Measurements from ENCODE around the gene SFTPB. TPM values are rescaled to one million over a fixed set of nuclear protein-coding genes. Genes with fewer than 3 reads are reported as not detected.
"Not testable (repeated sequence)": the region's sequence is repeated elsewhere in the genome, so short reads cannot be mapped to it uniquely, and the experiment has no call there.

The SFTPB gene
- total RNA-seq, 1 donor, result not detected

DNA sequence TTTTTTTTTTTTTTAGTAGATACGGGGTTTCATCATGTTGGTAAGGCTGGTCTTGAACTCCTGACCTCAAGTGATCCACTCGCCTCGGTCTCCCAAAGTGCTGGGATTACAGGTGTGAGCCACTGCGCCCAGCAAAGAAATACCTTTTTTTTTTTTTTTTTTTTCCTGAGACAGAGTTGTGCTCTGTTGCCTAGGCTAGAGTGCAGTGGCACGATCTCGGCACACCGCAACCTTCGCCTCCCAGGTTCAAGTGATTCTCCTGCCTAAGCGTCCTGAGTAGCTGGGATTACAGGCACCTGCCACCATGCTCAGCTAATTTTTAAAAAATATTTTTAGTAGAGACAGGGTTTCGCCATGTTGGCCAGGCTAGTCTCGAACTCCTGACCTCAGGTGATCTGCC lies 7.7 kb downstream of the SFTPB start:
- DNase-seq (ENCODE audit: low read depth in 2 of 3, low spot score in 2 of 3), result not testable (repeated sequence)

DNA sequence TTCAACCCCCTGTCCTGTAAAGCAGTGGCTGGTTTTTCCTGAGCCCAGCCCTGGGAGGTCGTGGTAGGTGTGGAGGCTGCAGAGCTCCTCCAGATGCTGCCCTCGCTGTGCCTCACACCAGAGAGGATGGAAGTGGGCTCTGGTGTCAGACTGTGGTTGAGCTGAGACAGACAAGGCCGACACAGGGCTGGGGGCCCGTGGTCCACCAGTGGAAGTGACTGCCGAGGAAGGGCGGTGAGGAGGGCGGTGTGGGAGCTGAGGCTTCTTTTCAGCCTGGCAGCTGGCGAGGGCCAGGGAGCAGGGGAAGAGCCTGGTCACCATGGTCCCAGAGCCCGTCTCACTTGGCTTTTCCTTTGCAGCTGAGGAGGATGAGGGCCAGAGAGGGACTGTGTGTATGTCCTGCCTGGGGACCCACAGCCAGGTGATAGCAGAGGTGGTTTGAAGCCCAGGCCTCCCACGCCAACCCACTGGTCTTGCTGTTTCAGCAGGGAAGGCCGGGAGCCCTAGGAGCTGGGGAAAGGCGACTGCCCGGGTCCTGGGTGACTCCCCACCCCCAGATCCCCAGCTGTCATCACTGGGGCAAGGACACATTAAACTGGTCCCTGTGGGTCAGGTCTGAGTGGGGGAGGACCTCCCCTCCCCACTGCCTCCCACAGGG lies 8.5 kb downstream of the SFTPB start:
- no peak for DNase-seq (ENCODE audit: low read depth in 2 of 3, low spot score in 2 of 3)

DNA sequence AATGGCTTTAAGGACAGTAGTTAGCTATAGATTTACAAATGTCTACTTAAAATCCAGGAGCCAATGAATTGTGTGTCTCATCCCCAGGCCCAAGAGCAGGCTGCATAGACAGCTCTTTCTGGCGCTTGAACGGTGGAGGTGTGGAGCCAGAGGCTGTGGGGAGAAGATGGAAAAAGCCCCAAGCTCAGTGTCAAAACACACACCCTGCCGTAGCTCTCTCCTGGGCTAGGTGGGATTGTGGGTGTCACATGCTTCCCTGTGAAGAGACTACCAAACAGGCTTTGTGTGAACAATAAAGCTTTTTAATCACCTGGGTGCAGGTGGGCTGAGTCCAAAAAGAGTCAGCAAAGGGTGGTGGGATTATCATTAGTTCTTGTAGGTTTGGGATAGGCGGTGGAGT lies 10.6 kb downstream of the SFTPB start:
- DNase-seq (ENCODE audit: low read depth in 2 of 3, low spot score in 2 of 3), result not testable (repeated sequence)

DNA sequence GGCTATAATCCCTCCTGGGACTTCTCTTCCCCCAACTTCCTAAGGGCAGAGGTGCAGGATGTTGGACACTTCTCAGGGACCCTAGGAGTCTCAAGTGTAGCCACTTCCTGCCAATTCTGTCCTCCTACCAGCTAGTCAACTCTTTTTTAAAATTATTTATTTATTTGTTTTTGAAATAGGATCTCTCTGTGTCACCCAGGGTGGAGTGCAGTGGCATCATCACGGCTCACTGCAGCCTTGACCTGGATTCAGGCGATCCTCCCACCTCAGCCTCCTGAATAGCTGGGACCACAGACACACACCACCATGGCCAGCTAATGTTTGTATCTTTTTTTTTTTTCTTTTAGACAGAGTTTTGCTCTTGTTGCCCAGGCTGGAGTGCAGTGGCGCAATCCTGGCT lies 11.5 kb downstream of the SFTPB start:
- DNase-seq (ENCODE audit: low read depth in 2 of 3, low spot score in 2 of 3), result no peak

DNA sequence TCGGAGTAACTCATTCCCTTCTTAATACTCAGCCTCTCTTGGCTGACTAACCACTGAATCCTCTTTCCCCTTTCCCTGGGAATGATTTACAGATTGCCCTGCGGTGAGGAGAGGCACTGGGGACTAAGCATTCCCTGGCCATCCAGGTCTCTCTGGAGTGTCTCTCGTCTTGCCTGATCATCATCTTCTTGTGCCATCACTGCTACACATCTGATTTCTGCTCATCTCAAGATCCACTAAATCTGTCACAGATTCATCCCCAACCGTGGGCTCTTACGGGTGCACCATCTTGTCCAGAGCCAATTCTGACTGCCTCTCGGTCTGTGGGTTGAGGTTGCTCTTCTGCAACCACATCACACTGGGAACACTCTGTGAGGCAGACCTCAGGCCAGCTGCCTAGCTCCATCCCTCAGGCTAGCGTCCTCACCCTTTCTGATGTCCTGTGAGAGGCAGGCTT lies 12.0 kb downstream of the SFTPB start:
- DNase-seq (ENCODE audit: low read depth in 2 of 3, low spot score in 2 of 3), result no peak

DNA sequence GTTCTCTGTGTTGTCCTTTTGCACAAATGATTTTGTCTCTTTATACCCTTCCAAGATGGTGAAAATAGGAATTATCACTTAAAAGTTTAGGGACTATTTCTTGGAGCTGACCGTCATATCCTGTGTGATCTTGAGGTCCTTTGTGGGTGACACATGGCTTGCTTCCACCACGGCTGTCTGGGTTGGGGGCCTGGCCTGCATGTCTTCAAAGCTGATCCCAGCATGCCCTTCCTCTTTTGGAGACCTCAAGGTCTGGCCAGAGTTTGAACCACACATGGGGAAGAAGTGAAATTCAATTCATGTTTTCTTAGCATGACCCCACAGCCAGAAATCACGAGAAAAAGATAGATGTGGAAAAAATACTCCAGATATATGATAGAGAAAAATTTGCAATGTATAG lies 14.0 kb downstream of the SFTPB start:
- no peak for DNase-seq (ENCODE audit: low read depth in 2 of 3, low spot score in 2 of 3)

DNA sequence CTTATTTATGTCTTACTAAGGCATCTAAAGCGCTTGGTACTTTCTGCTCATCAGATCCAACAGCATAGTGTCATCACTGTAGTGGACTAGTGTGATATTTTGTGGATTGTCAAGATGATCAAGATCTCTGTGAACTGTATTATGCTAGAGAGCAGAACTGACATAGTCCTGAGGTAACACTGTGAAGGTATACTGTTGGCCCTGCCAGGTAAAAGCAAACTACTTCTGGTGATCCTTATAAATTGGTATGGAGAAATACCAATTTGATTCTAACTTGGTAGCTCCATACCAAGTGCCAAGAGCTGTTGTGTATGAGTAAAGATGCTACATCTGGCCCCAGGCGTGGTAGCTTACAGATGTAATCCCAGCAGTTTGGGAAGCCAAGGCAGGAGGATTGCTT lies 15.9 kb downstream of the SFTPB start:
- DNase-seq (ENCODE audit: low read depth in 2 of 3, low spot score in 2 of 3), result no peak

DNA sequence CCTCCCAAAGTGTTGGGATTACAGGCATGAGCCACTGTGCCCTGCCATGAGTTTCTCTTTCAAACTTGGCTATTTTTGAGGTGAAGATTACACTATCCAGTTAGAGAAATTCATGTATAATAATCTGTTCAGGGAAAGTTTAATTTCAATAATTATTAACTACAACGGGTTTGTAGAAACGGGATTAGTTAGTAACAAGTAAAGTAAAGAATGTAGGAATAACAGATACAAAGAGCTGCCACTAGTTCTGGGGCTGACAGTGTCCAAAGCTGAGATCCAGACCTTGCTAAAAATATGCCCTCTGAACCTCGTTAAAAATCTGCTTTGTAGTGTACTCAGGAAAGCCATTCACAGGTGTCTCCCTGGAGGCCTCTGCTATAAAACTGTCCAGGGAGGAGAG lies 16.9 kb downstream of the SFTPB start:
- no peak for DNase-seq (ENCODE audit: low read depth in 2 of 3, low spot score in 2 of 3)

DNA sequence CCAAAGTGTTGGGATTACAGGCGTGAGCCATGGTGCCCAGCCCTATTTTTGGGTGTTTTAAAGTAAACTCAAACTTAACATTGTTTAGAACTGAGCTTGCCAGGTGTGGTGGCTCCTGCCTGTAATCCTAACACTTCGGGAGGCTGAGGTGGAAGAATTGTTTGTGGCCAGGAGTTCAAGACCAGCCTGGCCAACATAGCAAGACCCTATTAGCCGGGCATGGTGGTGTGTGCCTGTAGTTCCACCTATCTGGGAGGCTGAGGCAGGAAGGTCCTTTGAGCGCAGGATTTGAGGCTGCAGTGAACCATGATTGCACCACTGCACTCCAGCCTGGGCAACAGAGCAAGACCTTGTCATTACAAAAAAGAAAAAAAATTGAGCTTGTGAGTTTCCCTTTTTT lies 17.5 kb downstream of the SFTPB start:
- DNase-seq (ENCODE audit: low read depth in 2 of 3, low spot score in 2 of 3), result no peak

DNA sequence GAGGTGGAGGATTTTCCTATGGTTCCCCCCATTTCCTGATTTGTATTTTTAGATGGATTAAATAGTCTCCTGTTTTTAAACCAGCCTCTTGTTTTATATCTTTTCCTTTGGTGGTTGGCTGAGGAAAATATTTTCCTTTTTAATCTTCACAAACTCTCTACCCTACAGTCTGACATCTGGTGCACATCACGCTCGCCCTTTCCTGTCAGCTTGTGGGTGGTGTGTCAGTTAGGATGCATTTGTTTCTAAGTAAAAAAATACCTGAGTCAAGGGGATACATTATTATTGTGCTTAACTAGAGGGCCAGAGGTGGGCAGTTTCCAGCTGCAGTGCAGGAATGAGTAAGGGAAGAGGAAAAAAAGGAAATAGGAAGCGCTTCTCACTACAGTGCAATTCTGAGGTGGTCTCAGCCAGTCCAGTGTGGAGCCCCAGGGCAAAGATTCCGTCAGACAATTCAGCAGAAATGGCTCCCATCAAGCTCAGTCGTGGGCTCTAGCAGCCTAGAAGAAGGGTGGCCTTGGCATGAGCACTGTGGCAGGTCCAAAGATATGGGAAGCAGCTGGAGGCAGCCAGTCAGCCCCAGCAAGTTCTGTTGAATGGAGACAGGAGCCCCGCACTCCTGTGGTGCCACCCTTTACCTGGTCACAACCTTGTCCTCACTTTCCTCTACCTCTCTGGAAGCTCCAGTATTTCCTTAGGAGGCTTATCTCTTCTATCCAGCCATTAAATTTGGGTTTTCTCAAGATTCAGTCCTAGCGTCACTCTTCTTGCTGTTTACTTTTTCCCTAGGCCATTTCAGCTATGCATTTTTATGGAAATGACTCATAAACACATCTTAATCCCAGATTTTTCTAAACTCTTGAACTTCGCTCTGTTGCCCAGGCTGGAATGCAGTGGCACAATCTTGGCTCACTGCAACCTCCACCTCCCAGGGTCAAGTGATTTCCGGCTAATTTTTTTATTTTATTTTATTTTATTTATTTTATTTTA lies 18.5 kb downstream of the SFTPB start:
- DNase-seq (ENCODE audit: low read depth in 2 of 3, low spot score in 2 of 3), result no peak

DNA sequence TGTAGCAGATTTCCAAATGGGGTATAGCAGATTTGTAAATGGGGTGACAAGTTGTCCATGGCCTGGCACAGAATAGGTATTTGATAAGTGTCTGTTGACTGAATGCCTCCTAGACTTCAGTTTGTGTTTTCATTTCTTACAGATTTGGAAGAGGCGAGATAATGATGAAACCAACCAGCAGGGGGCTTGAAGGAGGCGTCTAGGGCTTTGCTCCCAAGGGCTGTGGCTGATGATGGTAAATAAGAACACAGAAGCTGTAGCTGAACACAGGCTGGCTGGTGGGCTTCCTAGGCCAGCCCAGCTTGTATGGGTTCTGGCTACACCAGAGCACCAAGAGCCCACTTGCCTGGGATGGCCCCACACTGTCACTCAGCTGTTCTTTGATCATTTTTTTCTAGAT lies 19.4 kb downstream of the SFTPB start:
- DNase-seq (ENCODE audit: low read depth in 2 of 3, low spot score in 2 of 3), result peak in 2 of 3 donors; percentile 24 to 54

DNA sequence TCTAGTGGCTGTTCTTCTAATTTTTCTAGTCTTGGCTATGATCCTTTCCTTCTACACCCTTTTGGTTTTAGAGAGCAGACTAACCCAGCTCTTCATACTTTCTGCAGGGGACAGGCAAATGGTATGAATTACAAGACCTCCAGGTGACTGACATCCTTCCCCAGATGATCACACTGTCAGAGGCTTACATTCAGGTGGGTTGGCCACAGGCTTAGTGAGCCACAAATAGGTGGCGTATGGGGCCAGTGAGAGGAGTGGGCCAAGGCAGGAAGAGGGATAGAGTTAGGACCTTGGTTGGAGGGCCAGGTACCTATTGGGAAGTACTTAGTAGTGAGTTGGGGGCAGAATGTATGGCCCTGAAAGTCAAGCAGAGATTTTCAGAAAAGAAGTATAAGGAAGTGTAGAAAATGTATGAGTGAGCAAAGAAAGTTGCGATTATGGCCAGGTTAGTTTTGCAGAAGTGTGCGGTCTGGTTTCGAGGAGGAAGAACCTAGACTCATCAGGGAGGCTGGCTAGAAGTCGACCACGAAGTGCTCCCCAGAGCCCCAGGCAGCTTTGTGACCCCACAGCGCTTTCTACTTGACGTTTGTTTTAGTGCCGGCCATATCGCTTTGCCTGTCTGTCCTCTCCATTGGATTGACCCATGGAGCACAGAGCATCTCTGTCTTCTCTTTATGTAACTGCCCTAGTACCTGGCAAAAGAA lies 20.0 kb downstream of the SFTPB start:
- no peak for DNase-seq (ENCODE audit: low read depth in 2 of 3, low spot score in 2 of 3)

DNA sequence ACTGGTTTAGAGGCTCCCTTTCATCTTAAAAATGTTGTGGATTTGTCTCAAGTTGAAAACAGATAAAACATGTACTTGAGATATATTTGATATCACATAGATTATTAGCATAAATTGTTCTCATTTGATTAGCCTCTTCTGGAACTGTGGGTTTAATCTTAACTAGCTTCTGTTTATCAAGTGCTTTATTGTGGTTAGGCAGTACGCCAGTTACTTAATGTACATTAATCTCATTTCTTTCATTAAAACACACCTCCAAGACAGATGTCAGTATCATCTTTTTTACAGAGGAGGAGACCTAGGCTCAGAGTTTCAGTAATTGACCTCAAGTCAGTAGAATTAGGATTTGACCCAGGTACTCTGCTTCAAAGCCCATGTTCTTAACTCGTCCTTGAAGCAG lies 21.8 kb downstream of the SFTPB start:
- DNase-seq (ENCODE audit: low read depth in 2 of 3, low spot score in 2 of 3), result no peak

DNA sequence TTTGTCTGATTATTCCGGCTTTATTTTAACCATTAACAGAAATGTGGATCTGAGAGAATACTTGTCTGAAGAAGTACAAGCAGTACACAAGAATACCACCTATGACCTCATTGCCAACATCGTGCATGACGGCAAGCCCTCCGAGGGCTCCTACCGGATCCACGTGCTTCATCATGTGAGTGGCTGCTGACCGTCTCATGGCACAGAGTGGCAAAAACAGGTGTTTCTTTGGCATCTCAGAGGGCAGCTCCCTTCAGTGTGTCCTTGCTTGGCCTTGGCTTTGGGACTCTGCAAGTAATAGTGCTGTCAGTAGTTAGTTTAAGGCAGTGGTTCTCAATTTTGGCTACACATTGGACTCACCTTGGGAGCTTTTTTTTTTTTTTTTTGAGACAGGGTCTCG lies 23.1 kb downstream of the SFTPB start:
- DNase-seq (ENCODE audit: low read depth in 2 of 3, low spot score in 2 of 3), result no peak

DNA sequence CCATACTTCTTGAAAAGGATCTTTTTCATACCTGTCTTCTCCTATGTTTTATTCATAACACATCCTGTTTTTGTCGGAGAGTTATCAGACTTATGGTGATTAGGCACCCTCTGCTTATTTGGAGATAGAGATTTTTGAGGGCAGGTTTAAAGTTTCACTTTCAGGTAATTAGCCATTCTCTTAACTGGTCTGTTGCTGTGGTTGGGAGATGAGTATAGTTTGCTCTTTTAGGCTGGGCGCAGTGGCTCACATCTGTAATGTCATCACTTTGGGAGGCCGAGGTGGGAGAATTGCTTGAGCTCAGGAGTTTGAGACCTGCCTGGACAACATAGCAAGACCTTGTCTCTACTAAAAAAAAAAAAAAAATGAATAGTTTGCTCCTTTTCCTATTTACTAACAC lies 25.3 kb downstream of the SFTPB start:
- no peak for DNase-seq (ENCODE audit: low read depth in 2 of 3, low spot score in 2 of 3)

DNA sequence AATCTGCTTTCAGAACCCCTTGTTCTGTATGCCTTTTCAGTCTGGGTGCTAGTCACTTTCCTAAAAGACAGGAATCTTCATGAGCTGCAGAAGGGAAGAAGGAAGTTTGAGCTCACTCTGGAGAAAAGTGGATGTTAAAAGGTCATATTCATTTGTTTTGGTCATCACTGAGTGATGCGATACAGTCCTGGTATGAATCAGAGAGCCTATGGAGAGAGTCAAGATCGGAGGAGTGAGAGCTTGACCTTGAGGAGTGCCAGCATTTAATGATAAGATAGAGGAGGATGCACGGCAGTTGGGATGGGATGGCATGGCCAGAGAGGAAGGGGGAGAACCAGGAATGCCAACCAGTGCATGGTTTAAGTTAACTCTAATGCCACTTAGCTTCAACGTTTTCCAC lies 32.4 kb downstream of the SFTPB start:
- no peak for DNase-seq (ENCODE audit: low read depth in 2 of 3, low spot score in 2 of 3)

DNA sequence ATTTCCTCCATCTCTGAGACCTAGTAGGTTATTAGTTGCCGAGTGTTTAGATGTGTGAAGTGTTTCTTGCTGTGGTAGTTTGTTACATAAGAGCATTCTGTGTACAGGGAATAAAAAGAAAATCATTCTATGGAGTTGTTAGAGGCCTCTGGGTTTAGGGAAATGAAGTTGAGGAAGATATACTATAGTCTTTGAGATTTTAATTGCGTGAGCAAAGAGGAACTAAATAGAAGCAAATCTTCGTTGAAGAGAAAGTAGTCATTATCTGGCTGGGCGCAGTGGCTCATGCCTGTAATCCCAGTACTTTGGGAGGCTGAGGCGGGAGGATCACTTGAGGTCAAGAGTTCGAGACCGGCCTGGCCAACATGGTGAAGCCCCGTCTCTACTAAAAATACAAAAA lies 33.0 kb downstream of the SFTPB start:
- DNase-seq (ENCODE audit: low read depth in 2 of 3, low spot score in 2 of 3), result no peak

DNA sequence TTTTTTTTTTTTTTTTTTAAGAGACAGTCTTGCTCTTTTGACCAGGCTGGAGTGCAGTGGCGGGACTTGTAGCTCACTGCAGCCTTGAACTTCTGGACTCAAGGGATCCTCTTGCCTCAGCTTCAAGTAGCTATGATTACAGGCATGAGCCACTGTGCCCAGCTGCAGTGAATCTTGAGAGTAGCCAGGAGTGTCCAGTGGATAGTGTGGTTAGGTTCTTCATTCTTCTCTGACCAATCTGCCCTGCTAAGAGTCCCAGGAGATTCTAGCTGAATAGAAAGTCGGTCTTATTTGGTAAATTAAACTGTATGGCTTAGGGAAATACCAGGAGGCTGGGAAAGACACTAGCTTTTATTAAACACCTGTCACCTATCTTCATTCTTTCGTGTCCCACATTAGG lies 36.7 kb downstream of the SFTPB start:
- DNase-seq (ENCODE audit: low read depth in 2 of 3, low spot score in 2 of 3), result no peak

DNA sequence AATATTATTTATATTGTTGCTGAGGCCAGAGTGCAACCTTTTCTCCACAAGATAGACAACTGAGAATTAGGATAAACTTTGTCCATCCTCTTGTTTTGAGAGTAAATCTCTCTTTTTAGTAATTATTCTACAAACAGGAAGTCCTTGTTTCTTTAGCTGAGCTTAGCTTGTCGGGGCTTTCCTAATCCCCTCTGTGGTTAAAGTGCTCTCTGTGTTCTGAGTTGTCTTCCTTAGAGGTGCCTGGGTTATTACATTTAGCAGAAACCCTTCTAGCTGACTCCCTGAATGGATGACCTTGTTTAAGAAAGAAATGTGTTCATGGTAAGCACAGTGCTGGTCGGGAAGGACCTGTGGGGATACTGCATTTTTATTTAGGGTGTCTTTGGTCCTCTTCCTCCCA lies 39.3 kb downstream of the SFTPB start:
- DNase-seq (ENCODE audit: low read depth in 2 of 3, low spot score in 2 of 3), result no peak

DNA sequence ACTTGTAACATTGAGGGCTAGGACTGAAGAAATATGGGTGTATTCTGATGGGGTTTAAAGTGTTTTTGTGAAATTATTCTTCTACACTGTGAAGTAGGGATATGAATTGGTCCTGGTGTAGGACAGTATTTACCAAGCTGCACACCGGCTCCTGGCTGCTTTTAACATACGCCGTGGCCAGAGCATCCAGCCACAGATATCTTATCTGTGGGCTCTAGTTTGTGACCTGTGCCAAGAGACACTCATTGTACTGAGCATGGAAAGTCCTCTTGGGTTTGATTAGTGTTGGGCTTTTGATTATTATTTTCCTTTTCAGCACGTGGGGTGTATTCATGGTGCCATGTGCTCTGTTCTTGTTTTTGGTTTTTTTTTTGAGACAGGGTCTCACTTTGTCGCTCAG lies 44.0 kb downstream of the SFTPB start:
- DNase-seq (ENCODE audit: low read depth in 2 of 3, low spot score in 2 of 3), result no peak

DNA sequence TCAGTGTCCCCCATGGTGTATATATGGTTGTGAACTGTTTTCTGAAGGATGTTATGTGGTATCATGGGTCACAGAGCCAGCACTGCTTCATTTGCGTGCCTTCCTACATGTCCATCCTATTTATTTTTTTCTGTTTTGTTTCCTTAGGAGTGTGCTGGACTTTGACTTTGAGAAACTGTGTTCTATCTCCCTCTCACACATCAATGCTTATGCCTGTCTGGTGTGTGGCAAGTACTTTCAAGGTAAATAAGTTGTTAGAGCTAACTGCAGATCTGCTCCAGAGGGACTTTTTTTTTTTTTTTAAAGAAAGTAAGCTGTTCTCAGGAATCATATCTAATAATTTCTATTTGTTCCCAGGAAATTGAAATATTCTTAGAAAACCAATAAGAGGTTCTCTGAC lies 46.7 kb downstream of the SFTPB start:
- no peak for DNase-seq (ENCODE audit: low read depth in 2 of 3, low spot score in 2 of 3)

Measured in hematopoietic multipotent progenitor cell (in vitro differentiated cells).